GM19099 (cell line): ENCODE data around the gene AAK1.

Source experiments
- POLR2A ChIP-seq: IDR thresholded peaks from 3 replicates; pipeline ENCODE4 v1.6.1; 2011; ENCODE audit warnings: low read depth; ENCODE audit not compliant: insufficient read length; ENCODE audit errors: extremely low read depth

Gene AAK1

GRCh38 chr2:69456154-69456553, 187.4 kb downstream of the AAK1 start:
- TF ChIP-seq POLR2A, result no peak

- no peak for TF ChIP-seq POLR2A
Observed at GRCh38 chr2:69454976-69455375, 188.6 kb downstream of the AAK1 start.

- TF ChIP-seq POLR2A, result no peak
Observed at GRCh38 chr2:69453475-69454129, 189.9 kb downstream of the AAK1 start.

GRCh38 chr2:69452687-69453086, 190.9 kb downstream of the AAK1 start:
- no peak for TF ChIP-seq POLR2A

GRCh38 chr2:69450735-69451416, 192.7 kb downstream of the AAK1 start:
- no peak for TF ChIP-seq POLR2A

GRCh38 chr2:69449906-69450305, 193.6 kb downstream of the AAK1 start:
- TF ChIP-seq POLR2A, result no peak

GRCh38 chr2:69438580-69438979, 205.0 kb downstream of the AAK1 start:
- no peak for TF ChIP-seq POLR2A

- TF ChIP-seq POLR2A, result no peak
Observed at GRCh38 chr2:69437751-69438154, 205.8 kb downstream of the AAK1 start.

- TF ChIP-seq POLR2A, result peak; percentile 95
Observed at GRCh38 chr2:69436938-69437750, 206.4 kb downstream of the AAK1 start, which contains the start of gene NFU1. NFU1 (minus strand) TSS chr2:69437435; CDS start chr2:69437422, 13 bp downstream.

GRCh38 chr2:69436596-69436937, 207.0 kb downstream of the AAK1 start:
- TF ChIP-seq POLR2A, result no peak

GRCh38 chr2:69434753-69435152, 208.8 kb downstream of the AAK1 start:
- no peak for TF ChIP-seq POLR2A

- no peak for TF ChIP-seq POLR2A
Observed at GRCh38 chr2:69429491-69430183, 213.9 kb downstream of the AAK1 start.

GRCh38 chr2:69428981-69429380, 214.6 kb downstream of the AAK1 start:
- no peak for TF ChIP-seq POLR2A

- no peak for TF ChIP-seq POLR2A
Observed at GRCh38 chr2:69424419-69424818, 219.1 kb downstream of the AAK1 start.

- no peak for TF ChIP-seq POLR2A
Observed at GRCh38 chr2:69422198-69422597, 221.3 kb downstream of the AAK1 start.
